Measurements from ENCODE around the gene SNAPC3.

SNAPC3 gene

DNA sequence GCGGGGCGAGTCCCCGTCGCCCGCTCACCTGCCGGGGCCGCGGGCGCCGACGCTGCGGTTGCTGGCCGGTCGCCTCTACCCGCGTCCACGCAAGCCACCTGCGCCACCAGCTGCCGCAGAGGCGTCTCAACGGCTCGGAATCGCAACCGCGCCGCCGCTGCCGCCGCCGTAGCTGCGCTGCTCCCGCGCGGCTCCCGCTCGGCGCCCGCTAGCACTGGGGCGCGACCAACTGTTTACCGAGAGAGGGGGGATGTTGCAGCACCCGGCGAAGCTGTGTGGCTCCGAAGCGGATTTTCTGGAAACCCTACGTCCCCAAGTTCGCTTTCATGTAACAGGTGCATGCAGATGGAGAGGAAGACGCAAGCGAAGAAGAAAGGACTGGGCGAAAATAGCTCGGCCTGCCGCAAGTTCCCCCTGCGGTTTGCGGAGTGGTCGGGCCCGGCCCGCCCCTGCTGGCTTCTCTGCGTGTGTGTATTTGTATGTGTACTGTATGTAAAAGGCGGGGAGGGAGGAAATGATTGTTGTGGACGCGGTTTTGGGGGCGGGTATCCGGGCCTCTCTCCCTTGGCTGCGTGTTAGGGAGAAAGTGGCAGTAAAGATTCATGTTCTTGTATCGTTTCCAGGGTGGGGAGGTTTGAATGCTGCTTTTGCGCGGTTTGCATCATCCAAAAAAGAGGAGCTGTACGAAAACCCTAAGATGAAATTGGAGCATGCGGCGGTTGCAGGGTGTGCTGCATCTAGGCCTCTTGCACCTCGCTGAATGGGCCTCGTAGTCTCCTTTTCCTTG is 88.3 kb downstream of the SNAPC3 start, which contains the start of gene PSIP1:
TSS of gene PSIP1 (minus strand) at position 182 of the 787 bp plus-strand sequence. CDS start 782 bp downstream, outside the sequence.
- H3K4me3 ChIP-seq (ENCODE audit: low read length), result peak within 1 kb of the TSS; percentile 90
- H3K27ac ChIP-seq (ENCODE audit: low read length), result no peak within 1 kb of the TSS
- H3K4me1 ChIP-seq (ENCODE audit: control insufficient read depth, insufficient read depth, low read length), result no peaks in the 10 kb centered on the region
- H3K9me3 ChIP-seq (ENCODE audit: control insufficient read depth, insufficient read depth, low read length), result no peaks in the 10 kb centered on the region
- WGBS (ENCODE audit: insufficient coverage, insufficient read length), result no CpG with 5 or more reads among the region's 72 CpGs
- H3K27me3 ChIP-seq (ENCODE audit: control insufficient read depth, insufficient read depth, low read length), result no peaks in the 10 kb centered on the region
- H3K36me3 ChIP-seq (ENCODE audit: control insufficient read depth, insufficient read depth, low read length), result peaks cover under 1% of the 10 kb centered on the region; the same call in 1 of the 2 replicates
- no peak for DNase-seq (ENCODE audit: low read depth, low spot score)

Data from iPS DF 6.9 (cell line).